ENCODE data around the gene KMT2A.
A peak's percentile ranks its signal among the peaks of the same experiment; 100 is the strongest.

Gene KMT2A

DNA sequence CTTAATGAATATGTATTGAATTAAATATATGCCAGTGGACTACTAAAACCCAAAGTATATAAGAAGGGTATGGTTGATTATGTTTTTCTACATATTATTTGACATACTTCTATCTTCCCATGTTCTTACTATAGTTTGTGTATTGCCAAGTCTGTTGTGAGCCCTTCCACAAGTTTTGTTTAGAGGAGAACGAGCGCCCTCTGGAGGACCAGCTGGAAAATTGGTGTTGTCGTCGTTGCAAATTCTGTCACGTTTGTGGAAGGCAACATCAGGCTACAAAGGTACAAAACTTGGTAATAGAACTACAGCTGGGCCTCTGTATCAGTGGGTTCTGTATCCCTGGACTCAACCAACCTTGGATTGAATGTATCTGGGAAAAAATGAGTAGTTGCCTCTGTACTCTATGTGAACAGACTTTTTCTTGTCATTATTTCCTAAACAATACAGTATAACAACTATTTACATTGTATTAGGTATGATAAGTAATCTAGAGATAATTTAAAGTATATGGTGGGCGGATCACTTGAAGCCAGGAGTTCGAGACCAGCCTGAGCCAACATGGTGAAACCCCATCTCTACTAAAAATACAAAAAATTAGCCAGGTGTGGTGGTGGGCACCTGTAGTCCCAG is 52.3 kb downstream of the KMT2A start:
- peak; percentile 77 for DNase-seq (ENCODE audit: low spot score)

DNA sequence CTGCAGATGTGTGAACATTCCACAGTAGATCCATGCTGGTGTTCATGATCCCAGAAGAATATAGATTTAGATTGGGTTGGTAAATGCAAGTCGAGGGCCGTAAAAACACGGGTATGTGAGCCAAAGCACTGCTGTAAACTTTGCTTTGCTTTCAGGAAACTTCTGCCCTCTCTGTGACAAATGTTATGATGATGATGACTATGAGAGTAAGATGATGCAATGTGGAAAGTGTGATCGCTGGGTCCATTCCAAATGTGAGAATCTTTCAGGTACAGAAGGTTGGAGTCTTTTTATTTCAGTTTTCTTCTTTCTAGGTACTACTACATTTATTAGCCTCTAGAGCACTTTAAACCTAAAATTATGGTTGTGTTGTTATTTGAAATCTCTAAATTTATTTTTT is 54.7 kb downstream of the KMT2A start:
- DNase-seq (ENCODE audit: low spot score) = no peak

DNA sequence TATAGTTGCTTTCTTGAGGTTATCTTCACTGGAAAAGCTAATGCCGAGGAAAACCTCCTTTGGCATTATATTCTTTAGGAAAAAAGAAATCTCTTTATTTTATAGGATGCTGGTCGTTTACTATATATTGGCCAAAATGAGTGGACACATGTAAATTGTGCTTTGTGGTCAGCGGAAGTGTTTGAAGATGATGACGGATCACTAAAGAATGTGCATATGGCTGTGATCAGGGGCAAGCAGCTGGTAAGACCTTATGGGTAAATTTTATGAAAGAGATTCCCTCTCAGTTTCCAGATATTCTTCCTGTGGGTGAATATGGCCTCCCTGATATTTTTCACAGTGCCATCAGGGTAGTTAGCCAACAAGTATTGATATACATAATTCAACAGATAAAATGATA is 61.5 kb downstream of the KMT2A start:
- peak; percentile 57 for DNase-seq (ENCODE audit: low spot score)

DNA sequence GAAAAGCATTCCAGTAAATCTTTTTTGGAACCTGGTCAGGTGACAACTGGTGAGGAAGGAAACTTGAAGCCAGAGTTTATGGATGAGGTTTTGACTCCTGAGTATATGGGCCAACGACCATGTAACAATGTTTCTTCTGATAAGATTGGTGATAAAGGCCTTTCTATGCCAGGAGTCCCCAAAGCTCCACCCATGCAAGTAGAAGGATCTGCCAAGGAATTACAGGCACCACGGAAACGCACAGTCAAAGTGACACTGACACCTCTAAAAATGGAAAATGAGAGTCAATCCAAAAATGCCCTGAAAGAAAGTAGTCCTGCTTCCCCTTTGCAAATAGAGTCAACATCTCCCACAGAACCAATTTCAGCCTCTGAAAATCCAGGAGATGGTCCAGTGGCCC is 66.9 kb downstream of the KMT2A start:
- DNase-seq (ENCODE audit: low spot score) = no peak

DNA sequence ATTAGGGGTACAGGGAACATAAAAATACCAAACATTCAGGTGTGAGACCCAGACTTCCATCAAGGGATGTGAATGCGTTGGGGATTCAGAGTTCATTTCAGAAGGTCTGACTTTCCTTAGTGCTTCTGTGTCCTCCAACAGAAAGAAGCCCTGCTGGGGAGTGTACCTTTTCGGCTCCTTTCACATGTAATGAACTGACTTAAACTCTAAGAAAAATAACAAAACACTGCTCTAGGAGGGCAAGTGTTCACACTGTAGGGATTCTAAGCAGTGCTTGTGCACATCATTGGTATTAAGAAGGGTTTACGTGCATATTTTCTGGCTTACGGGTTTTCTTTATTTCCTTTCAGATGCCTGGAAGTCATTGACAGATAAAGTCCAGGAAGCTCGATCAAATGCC is 75.3 kb downstream of the KMT2A start:
- DNase-seq (ENCODE audit: low spot score) = no peak

DNA sequence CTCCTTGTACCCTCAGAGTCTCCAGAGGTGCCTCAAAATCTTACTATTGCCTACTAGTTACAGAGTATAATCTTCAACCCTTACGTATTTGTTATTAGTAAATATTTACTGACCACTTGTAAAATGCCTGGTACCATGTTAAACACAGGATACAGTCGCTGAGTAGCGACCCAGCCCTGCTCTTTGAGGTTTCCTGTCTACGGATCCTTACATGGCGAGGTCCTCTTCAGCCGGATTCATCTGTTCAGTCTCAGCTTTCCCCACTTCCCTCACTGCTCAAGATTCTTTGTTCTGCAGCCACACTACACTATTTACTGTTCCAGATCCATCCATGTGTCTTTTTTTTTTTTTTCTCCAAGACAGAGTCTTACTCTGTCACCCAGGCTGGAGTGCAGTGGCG is 77.8 kb downstream of the KMT2A start:
- no peak for DNase-seq (ENCODE audit: low spot score)

DNA sequence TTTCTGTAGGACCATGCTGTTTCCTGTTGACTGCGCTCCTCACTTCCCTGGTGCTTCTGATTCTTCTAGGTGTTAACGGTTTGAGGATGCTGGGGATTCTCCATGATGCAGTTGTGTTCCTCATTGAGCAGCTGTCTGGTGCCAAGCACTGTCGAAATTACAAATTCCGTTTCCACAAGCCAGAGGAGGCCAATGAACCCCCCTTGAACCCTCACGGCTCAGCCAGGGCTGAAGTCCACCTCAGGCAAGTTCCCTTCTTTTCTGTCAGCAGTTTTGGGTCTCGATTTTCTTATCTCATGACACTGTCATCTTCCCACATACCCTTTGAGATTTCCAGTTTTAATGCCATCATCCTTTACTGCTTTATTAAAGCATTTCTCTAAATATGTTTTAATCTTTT is 83.3 kb downstream of the KMT2A start:
- no peak for DNase-seq (ENCODE audit: low spot score)

DNA sequence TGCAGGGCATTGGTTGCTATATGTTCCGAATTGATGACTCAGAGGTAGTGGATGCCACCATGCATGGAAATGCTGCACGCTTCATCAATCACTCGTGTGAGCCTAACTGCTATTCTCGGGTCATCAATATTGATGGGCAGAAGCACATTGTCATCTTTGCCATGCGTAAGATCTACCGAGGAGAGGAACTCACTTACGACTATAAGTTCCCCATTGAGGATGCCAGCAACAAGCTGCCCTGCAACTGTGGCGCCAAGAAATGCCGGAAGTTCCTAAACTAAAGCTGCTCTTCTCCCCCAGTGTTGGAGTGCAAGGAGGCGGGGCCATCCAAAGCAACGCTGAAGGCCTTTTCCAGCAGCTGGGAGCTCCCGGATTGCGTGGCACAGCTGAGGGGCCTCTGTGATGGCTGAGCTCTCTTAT is 85.6 kb downstream of the KMT2A start:
- DNase-seq (ENCODE audit: low spot score) = no peak

DNA sequence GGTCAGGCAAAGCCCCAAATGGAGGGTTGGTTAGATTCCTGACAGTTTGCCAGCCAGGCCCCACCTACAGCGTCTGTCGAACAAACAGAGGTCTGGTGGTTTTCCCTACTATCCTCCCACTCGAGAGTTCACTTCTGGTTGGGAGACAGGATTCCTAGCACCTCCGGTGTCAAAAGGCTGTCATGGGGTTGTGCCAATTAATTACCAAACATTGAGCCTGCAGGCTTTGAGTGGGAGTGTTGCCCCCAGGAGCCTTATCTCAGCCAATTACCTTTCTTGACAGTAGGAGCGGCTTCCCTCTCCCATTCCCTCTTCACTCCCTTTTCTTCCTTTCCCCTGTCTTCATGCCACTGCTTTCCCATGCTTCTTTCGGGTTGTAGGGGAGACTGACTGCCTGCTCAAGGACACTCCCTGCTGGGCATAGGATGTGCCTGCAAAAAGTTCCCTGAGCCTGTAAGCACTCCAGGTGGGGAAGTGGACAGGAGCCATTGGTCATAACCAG is 86.3 kb downstream of the KMT2A start:
- DNase-seq (ENCODE audit: low spot score) = peak; percentile 47

DNA sequence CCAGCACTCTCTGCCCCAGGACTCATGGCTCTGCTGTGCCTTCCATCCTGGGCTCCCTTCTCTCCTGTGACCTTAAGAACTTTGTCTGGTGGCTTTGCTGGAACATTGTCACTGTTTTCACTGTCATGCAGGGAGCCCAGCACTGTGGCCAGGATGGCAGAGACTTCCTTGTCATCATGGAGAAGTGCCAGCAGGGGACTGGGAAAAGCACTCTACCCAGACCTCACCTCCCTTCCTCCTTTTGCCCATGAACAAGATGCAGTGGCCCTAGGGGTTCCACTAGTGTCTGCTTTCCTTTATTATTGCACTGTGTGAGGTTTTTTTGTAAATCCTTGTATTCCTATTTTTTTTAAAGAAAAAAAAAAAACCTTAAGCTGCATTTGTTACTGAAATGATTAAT is 88.1 kb downstream of the KMT2A start:
- DNase-seq (ENCODE audit: low spot score) = no peak

DNA sequence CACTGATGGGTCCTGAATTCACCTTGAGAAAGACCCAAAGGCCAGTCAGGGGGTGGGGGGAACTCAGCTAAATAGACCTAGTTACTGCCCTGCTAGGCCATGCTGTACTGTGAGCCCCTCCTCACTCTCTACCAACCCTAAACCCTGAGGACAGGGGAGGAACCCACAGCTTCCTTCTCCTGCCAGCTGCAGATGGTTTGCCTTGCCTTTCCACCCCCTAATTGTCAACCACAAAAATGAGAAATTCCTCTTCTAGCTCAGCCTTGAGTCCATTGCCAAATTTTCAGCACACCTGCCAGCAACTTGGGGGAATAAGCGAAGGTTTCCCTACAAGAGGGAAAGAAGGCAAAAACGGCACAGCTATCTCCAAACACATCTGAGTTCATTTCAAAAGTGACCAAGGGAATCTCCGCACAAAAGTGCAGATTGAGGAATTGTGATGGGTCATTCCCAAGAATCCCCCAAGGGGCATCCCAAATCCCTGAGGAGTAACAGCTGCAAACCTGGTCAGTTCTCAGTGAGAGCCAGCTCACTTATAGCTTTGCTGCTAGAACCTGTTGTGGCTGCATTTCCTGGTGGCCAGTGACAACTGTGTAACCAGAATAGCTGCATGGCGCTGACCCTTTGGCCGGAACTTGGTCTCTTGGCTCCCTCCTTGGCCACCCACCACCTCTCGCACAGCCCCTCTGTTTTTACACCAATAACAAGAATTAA is 88.6 kb downstream of the KMT2A start:
- no peak for DNase-seq (ENCODE audit: low spot score)

DNA sequence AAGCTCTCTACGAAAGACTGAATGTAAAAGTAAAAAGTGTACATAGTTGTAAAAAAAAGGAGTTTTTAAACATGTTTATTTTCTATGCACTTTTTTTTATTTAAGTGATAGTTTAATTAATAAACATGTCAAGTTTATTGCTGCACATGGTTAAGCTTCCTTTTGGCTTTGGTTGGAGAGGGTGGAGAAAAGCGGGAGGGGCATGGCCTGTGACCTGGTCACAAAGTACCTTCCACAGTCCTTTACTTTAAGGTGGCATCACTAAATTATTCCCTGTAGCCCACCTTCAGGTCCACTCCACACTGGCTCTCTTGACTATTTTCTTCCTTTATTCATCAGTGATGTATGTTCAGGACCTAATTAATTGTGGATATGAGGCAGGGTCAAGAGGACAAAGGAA is 90.4 kb downstream of the KMT2A start:
- DNase-seq (ENCODE audit: low spot score) = no peak

DNA sequence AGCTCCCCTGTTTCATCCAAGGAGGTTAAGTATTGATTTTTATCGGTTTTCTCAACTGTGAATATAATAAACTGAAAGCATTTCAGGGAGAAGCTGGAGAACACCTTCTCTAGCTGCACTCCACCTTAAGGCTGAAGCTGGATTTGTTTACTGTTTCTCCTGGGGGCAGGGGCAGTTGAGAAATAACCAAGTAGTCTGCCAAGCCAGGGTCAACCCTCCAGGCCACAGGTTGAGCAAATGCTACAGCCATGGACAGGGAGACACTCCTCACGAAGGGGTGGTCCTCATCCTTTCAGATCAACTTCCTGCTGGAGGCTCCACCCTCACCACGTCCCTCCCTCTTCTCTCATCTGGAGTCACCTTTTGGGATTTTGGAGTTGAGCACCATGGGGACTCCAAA is 90.8 kb downstream of the KMT2A start, which contains the start of gene TTC36:
TTC36 (plus strand) TSS at position 366 of the 400 bp plus-strand sequence; CDS start at position 387, 21 bp downstream.
- DNase-seq (ENCODE audit: low spot score) = no peak

DNA sequence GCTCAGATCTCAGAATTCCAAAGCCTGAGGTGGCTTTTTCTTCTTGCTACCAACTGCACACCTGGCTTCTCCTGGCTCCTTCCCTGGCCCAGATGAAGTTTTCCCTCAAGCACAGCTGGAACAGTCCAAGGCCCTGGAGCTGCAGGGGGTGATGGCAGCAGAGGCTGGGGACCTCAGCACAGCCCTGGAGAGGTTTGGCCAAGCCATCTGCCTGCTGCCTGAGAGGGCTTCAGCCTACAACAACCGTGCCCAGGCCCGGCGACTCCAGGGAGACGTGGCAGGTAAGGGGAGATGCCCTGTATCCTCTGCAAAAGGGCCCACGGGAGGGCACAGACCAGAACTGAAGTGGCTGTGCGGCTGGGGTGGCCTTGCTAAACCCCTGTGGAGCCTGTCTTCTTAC is 92.2 kb downstream of the KMT2A start:
- DNase-seq (ENCODE audit: low spot score) = no peak

DNA sequence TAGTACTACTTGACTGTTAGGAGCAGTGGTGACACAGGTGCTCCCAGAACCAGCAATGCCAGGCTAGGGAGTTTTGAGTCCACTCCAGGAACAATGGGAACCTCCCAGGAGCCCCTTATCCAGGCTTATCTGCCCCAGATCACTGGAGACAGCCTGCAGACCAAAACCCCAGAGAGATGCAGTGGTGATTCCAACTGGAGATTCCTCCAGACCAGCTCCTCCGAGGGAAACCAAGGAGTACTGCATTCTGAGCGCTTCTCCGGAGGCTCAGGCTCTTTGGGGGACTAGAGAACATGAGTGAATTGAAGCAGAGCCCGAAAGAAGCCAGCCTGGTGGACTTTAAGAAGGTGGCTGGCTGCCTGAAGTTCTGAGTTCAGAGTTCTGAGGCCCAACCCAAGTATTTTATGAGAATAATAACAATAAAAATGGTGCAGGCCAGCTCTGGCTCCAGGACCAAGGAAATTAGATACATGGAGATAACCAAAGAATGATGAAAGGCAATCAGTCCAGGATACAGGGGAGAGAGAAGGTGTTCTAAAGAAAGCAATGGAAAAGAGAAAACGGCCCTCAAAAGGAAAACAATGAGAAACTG is 93.4 kb downstream of the KMT2A start:
- no peak for DNase-seq (ENCODE audit: low spot score)

DNA sequence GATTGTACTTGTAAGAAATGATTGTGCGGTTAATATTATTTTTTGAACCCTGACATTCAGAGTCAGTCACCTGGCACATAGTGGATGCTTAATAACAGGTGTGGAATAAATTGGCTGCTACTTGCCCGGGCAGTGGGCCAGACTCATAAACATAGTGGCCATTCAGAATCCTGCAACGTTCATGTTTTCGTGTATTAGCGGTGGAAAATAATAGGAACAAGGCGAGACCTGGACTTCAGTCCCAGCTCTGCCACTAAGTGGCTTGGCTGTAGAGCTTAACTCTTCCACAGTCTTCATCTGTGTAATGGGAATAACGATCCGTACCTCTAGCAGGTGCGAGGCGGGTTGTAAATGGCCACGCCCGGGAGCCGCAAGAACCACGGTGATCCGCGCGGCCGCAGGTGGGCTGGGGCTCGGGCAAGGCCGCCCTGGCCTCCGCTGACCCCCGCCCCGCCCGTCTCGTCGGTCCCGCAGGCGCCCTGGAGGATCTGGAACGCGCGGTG is 93.9 kb downstream of the KMT2A start:
- DNase-seq (ENCODE audit: low spot score) = no peak

DNA sequence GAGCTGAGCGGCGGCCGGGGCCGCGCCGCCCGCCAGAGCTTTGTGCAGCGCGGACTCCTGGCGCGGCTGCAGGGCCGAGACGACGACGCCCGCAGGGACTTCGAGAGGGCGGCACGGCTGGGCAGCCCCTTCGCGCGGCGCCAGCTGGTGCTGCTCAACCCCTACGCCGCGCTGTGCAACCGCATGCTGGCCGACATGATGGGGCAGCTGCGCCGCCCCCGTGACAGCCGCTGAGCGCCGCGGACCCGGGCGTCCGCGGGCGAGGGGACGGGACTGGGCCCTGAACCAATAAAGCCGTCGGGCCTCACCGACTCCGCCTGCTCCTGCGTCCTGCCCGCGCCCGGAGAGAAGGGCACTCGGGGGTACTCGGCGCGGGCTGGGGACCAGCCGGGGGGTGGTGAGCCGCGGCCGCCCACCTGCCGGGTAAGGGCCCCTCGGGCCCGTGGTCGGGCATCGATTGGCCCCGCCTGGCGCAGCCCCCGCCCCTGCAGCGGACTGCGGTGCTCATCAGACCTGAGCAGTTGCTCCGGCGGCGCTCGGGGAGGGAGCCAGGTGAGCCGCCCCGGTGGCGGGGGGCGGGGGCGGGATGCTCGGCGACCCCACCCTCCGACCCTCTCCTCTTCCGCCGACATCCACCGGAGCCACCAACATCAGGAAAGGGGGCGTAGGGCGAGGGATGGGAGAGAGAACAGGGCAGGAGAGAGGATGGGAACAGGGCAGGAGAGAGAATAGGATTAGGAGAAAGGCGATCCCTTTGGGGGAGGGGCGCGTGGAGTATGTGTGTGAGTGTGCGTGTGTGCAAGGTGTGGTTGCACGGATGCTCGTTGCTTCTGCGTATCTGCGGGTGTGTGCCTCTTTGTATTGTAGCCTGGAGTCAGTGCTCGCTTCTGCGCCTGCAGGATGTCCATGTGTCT is 94.6 kb downstream of the KMT2A start, which contains the start of gene TMEM25:
TMEM25 (plus strand) TSS at position 510 of the 914 bp plus-strand sequence. CDS start 610 bp downstream, outside the sequence.
- peak; percentile 62 for DNase-seq (ENCODE audit: low spot score)

DNA sequence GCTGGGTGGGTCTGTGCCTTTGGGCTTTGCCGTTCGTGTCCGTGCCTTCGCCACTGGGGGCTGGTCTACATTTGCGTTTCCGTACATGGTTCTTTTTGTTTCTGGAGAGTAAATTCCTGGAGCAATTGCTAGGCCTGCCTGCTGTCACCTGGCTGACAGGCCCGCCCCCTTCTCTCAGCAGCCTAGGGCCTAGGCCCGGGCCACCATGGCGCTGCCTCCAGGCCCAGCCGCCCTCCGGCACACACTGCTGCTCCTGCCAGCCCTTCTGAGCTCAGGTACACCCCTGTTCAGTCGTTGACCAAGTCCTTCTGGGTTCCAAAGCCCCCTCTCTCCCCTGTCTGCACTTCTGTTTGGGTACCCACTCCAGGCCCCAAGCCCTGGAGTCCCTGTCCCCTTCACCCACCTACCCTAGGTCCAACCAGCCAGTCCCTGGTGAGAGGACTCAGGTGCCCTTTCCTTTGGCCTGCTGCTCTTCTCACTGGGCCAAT is 95.3 kb downstream of the KMT2A start:
- no peak for DNase-seq (ENCODE audit: low spot score)

DNA sequence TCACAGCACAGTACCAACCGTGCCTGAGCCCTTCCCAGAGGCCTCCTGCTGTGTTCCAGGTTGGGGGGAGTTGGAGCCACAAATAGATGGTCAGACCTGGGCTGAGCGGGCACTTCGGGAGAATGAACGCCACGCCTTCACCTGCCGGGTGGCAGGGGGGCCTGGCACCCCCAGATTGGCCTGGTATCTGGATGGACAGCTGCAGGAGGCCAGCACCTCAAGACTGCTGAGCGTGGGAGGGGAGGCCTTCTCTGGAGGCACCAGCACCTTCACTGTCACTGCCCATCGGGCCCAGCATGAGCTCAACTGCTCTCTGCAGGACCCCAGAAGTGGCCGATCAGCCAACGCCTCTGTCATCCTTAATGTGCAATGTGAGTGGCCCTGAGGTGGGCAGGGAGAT is 95.8 kb downstream of the KMT2A start:
- DNase-seq (ENCODE audit: low spot score) = no peak

DNA sequence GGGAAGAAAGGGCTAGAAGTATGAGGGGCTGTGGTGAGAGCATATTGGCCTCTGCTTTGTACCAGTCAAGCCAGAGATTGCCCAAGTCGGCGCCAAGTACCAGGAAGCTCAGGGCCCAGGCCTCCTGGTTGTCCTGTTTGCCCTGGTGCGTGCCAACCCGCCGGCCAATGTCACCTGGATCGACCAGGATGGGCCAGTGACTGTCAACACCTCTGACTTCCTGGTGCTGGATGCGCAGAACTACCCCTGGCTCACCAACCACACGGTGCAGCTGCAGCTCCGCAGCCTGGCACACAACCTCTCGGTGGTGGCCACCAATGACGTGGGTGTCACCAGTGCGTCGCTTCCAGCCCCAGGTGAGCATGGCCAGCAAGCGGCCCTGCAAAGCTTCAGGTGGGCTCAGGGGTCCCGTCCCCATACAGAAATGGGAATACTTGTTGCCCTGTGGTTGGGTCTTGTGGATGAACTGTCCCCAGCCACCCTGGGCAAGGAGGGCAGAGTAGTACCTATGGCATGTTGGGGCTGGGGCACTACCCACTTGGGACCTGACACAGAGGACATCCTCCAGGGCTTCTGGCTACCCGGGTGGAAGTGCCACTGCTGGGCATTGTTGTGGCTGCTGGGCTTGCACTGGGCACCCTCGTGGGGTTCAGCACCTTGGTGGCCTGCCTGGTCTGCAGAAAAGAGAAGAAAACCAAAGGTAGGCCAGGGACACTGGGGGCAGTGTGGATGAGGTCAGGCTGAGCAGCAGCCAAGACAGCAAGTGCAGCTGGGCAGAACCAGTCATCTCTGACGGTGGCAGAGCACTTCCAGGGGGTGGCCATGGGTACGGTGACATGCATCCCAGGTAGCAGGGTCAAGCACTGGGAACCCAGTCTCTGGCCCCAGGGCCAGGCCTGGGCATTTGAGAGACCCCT is 96.8 kb downstream of the KMT2A start:
- no peak for DNase-seq (ENCODE audit: low spot score)

Data from AG08395 (cell line).